Activated T-helper 1 cell treated with anti-CD3 and anti-CD28 coated beads, Interleukin-12 subunit alpha, Interleukin-12 subunit beta, Interleukin-2, Interleukin-4 antibody, amounts not matched to agents 30 ng/mL and 10 ng/mL and 1 ng/mL, durations not matched to agents 14 hours and 24 hours and 36 hours (primary cell): ENCODE data around the gene IRAK4. TPM values are rescaled to one million over a fixed set of nuclear protein-coding genes. Genes with fewer than 3 reads are reported as not detected.

Experiments used
- DNase-seq: peaks from one replicate; pipeline ENCODE4 v3.0.0; 2021; ENCODE audit warnings: low spot score
- H3K27ac Mint-ChIP-seq: one replicate; pipeline ENCODE4 v1.8.0; 2021; ENCODE audit warnings: mild to moderate bottlenecking, mixed read lengths
- H3K27me3 Mint-ChIP-seq: one replicate; pipeline ENCODE4 v1.8.0; 2022; ENCODE audit warnings: mild to moderate bottlenecking, moderate library complexity, mixed read lengths; ENCODE audit not compliant: insufficient read depth
- H3K36me3 Mint-ChIP-seq: one replicate; pipeline ENCODE4 v1.8.0; 2021; ENCODE audit warnings: low read depth, mixed read lengths
- H3K4me1 Mint-ChIP-seq: one replicate; pipeline ENCODE4 v1.8.0; 2021; ENCODE audit warnings: low read depth, mixed read lengths
- H3K4me3 Mint-ChIP-seq: one replicate; pipeline ENCODE4 v1.8.0; 2021; ENCODE audit warnings: mild to moderate bottlenecking, moderate library complexity, mixed read lengths
- H3K9me3 Mint-ChIP-seq: one replicate; pipeline ENCODE4 v1.8.0; 2021; ENCODE audit warnings: mixed read lengths
- intact Hi-C: fragments of 100-400 bp; cut with micrococcal nuclease; formaldehyde crosslinking; loops from one replicate; pipeline ENCODE4 v1.15.1; 2024
- total RNA-seq: library from RNA; stranded (reverse); gene quantifications from 2 replicates; pipeline ENCODE4 v1.2.3, GENCODE V29; 2022

Gene IRAK4
- total RNA-seq, 1 donor from 2014 or later = 21.4 TPM

DNA sequence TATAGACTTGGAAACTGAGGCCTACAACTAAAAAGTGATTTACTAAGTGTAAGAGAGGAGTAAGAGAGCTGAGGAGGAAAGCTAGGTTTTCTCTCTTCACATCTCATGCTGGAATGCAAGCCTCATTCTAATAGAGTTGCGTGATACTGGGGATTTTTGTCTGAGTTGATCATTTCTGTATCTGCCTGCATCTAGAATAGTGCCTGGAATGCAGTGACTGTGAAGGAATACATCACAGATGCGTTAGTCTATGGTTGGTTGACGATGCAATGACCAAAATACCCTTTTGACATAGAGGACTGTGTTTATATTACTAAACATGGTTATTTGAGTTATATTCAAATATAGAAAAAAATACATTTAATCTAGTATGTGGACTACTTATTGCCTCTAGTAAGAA lies 67.9 kb downstream of the IRAK4 start:
- no peaks in the 10 kb centered on the region for H3K9me3 Mint-ChIP-seq
- no peak overlapping the region for H3K4me3 Mint-ChIP-seq
- peaks cover 14% of the 10 kb centered on the region for H3K27me3 Mint-ChIP-seq
- H3K4me1 Mint-ChIP-seq = peaks cover 5% of the 10 kb centered on the region
- intact Hi-C loops = no loop called here
- no peak overlapping the region for H3K27ac Mint-ChIP-seq
- no peaks in the 10 kb centered on the region for H3K36me3 Mint-ChIP-seq
- DNase-seq = no peak

DNA sequence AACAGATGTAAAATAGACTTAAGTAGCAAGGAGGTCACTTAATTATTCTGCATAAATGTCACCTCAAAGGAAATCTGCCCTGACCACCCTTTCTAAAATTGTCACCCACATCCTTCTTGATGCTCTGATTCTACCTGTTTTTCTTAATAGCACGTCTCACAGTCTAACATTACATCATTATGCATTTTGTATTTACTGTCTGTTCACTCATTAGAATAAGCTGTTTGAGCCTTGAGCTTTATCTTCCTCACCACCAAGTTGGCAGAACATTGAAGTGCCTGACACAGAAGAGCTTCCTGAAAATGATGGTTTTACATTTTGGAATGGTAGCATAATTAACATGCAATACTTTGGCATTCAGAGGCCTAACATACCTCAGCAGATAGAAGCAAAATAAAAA lies 68.3 kb downstream of the IRAK4 start:
- Mint-ChIP-seq H3K27me3 (peaks cover 14% of the 10 kb centered on the region), H3K4me3 (no peak overlapping the region), H3K27ac (no peak overlapping the region), H3K9me3 (no peaks in the 10 kb centered on the region), H3K4me1 (peaks cover 9% of the 10 kb centered on the region), H3K36me3 (no peaks in the 10 kb centered on the region)
- DNase-seq = no peak
- intact Hi-C loops = no loop called here

DNA sequence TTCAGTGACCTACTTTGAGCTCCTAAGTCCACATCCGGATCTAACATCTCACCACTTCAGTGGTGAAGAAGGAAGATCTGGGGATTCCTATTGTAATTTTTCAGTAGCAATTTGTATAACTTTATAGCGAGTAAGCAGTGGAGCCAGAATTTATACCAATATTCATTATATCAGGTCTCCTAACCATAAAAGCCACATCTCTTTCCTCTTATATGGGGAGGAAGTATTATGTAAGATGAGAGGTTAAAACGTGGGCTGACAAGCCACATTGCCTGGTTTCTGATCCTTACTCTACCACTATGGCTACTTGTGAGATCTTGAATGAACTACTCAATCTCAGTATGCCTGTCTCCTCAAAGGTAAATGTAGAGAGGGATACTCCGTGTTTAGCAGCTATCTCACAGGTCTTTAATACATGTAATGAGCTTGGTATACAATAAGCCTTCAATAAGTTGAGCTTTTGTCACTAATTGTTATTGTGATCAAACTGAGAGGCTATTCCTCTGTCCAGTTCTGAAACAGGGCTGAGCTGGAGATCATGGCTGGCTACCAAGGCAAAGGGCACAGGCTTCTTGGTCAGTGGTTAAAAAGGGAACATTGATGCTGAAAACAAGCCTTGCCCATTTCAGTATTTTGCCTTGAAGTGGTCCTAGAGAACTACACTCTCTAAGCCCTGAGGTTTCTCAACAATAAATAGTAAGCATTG lies 73.9 kb downstream of the IRAK4 start:
- Mint-ChIP-seq H3K27me3 (peaks cover 23% of the 10 kb centered on the region), H3K4me3 (no peak overlapping the region), H3K9me3 (no peaks in the 10 kb centered on the region), H3K27ac (no peak overlapping the region), H3K4me1 (peaks cover 31% of the 10 kb centered on the region), H3K36me3 (no peaks in the 10 kb centered on the region)
- no peak for DNase-seq
- intact Hi-C loops = loop anchor here (1.0 kb wide), 1 partner anchor 26 kb away; the partner anchor contains the start of gene TWF1

DNA sequence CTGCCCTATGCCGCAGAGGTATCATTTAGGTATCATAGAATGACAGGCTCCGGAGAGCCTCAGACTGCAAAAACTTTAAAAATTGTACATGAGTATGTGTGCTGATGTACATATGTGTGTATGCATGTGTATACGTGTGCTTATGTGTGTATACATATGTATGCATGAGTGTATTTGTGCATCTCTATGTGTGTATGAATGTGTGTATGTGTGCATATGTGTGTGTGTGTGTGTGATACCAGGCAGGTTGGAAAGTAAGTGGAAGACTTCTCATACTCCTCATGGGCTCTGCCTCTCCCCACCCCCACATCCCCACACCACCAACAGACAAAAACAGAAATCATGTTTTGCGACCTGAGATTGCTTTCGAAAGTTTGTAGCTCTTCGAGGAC lies 76.5 kb downstream of the IRAK4 start:
- Mint-ChIP-seq H3K27ac (peak overlapping the region; percentile 64), H3K9me3 (no peaks in the 10 kb centered on the region), H3K4me1 (peaks cover 37% of the 10 kb centered on the region), H3K36me3 (peaks cover 5% of the 10 kb centered on the region), H3K4me3 (peak overlapping the region; percentile 78), H3K27me3 (peaks cover 22% of the 10 kb centered on the region)
- no peak for DNase-seq
- intact Hi-C loops = loop anchor here (5.0 kb wide), 1 partner anchor 47 kb away; no protein-coding TSS in a partner anchor

DNA sequence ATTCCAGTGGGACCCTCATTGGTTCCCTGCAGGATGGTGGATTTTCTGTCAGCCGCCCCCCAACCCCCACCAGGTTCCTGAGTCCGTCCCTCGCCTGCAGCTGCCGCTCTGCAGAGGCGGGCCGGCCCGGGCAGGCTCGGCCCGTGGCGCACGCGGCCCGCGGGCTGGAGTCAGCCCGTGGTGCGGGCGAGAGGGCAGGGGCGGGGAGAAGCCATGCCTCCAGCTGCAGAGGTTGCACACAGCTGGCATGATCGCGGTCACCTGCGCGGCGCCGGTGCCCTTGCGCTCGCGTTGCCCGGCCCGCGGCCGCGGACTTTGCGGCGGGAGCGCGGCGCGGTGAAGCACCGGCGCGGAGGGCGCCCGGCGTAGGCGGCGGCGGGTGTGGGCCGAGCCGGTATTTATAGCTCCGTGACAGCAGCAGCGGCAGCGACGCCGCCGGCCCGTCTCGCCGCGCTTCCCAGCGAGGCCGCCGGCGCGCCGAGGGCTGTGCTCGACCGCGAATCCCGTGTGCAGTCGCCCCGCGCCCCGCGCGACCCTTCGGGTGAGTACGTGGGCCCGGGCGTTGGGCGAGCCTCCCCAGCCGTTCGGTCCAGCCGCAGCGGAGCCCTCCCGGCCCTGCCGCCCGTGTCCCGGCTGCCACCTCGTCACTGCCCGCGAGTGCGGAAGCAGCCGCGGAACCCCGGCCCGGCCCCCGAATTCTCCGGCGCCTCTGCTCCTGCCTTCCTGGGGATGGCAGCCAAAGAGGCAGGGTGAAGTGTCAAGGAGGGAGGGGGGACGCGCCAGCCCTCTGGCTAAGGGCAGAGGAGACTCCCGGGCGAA lies 77.1 kb downstream of the IRAK4 start, which contains the start of gene TMEM117:
TSS of gene TMEM117 (plus strand) at position 426 of the 819 bp plus-strand sequence.
- H3K27ac Mint-ChIP-seq = peak within 1 kb of the TSS; percentile 64
- H3K36me3 Mint-ChIP-seq = peaks cover 5% of the 10 kb centered on the region
- peak; percentile 42 for DNase-seq
- H3K9me3 Mint-ChIP-seq = no peaks in the 10 kb centered on the region
- peaks cover 19% of the 10 kb centered on the region for H3K27me3 Mint-ChIP-seq
- peak within 1 kb of the TSS; percentile 78 for H3K4me3 Mint-ChIP-seq
- H3K4me1 Mint-ChIP-seq = peaks cover 37% of the 10 kb centered on the region
- intact Hi-C loops = loop anchor here (1.0 to 5.0 kb wide), 3 partner anchors 30 to 78 kb away; partner anchors contain the start of genes IRAK4, PUS7L and TWF1

DNA sequence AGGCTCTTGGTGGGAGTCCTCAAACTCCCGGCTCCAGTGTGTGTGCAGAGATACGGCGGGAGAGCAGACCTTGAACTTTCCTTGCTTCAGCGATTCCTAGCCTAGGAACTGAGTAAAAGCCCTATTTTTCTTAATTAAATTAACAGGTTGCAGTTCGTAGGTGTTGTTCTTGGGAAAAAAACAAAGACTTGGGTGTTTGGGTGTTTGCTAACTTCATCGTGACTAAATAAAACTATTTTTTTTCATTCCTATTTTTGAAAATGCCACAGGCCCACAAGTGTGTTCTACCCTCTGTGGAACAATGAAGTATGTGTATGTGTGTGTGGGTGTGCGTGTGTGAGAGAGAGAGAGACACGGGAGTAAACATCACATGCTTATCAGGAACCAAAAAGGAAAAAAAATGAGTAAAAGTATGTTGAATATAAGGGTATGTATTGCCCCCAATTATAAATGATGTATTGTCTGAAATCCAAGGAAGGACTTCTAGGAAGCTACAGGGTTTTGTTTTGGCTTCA lies 77.8 kb downstream of the IRAK4 start:
- Mint-ChIP-seq H3K9me3 (no peaks in the 10 kb centered on the region), H3K36me3 (peaks cover 5% of the 10 kb centered on the region), H3K27ac (peak overlapping the region; percentile 25), H3K4me1 (peaks cover 37% of the 10 kb centered on the region), H3K4me3 (peak overlapping the region; percentile 68), H3K27me3 (peaks cover 18% of the 10 kb centered on the region)
- DNase-seq = no peak
- intact Hi-C loops = loop anchor here (1.0 to 5.0 kb wide), 3 partner anchors 30 to 78 kb away; partner anchors contain the start of genes IRAK4, PUS7L and TWF1

Other genes with a start within 250 kb of the IRAK4 start
- gene ADAMTS20, start 206.7 kb upstream of the IRAK4 start, total RNA-seq = not detected in 2 replicates
- 23.1 and 25.4 TPM in 2 replicates for gene PUS7L, start 161 bp upstream of the IRAK4 start, total RNA-seq
- 28.4 and 29.2 TPM in 2 replicates for gene TWF1, start 47.4 kb downstream of the IRAK4 start, total RNA-seq
- gene TMEM117, start 77.1 kb downstream of the IRAK4 start, total RNA-seq = 1.1 and 2.2 TPM in 2 replicates